Hippocampal formation (tissue), 2 donors: Measurements from ENCODE around the gene INSM1.

Source experiments
- DNase-seq, 2 donors: peaks; one replicate each; lab custom pipeline; 2025; lab: John Stamatoyannopoulos, UW

INSM1 gene

GRCh38 chr20:20362774-20363433 is 5.0 kb upstream of the INSM1 start:
- peak in 1 of 2 donors; percentile 21 for DNase-seq

- no peak for DNase-seq
These were observed 4.5 kb upstream of the INSM1 start for GRCh38 chr20:20363434-20363798.

GRCh38 chr20:20363799-20364592 is 3.9 kb upstream of the INSM1 start:
- no peak for DNase-seq

GRCh38 chr20:20364593-20365479 is 3.1 kb upstream of the INSM1 start:
- no peak for DNase-seq

GRCh38 chr20:20365480-20366161 is 2.3 kb upstream of the INSM1 start:
- no peak for DNase-seq

- DNase-seq, result no peak
These were observed 1.4 kb upstream of the INSM1 start for GRCh38 chr20:20366551-20366875.

- no peak for DNase-seq
These were observed 879 bp upstream of the INSM1 start for GRCh38 chr20:20366876-20367574.

- no peak for DNase-seq
These were observed 730 bp downstream of the INSM1 start for GRCh38 chr20:20368418-20369249.

GRCh38 chr20:20369250-20370093 is 1.6 kb downstream of the INSM1 start:
- no peak for DNase-seq

GRCh38 chr20:20370094-20370575 is 2.2 kb downstream of the INSM1 start:
- no peak for DNase-seq

- DNase-seq, result no peak
These were observed 3.2 kb downstream of the INSM1 start for GRCh38 chr20:20371083-20371482.

GRCh38 chr20:20371681-20372080 is 3.8 kb downstream of the INSM1 start:
- no peak for DNase-seq

- no peak for DNase-seq
These were observed 5.2 kb downstream of the INSM1 start for GRCh38 chr20:20373091-20373571.

- no peak for DNase-seq
These were observed 8.0 kb downstream of the INSM1 start for GRCh38 chr20:20375862-20376261.

- DNase-seq, result no peak
These were observed 18.3 kb downstream of the INSM1 start for GRCh38 chr20:20386192-20386591.

GRCh38 chr20:20390393-20390792 is 22.5 kb downstream of the INSM1 start:
- DNase-seq, result no peak

- no peak for DNase-seq
These were observed 23.2 kb downstream of the INSM1 start for GRCh38 chr20:20391115-20391514.

GRCh38 chr20:20391766-20392165 is 23.9 kb downstream of the INSM1 start:
- DNase-seq, result no peak
